Myocyte (in vitro differentiated cells): ENCODE measurements around the gene TMEM273. TPM values are rescaled to one million over a fixed set of nuclear protein-coding genes. Genes with fewer than 3 reads are reported as not detected.
A peak's percentile ranks its signal among the peaks of the same experiment; 100 is the strongest.

Experiments used
- DNase-seq: peaks from one replicate; pipeline ENCODE4 v3.0.0-alpha.2; 2012; ENCODE audit warnings: low read depth
- total RNA-seq: library from RNA; depleted of rRNA; stranded (reverse); fragments of >200 nt; gene quantifications from 2 replicates; pipeline ENCODE4 v1.2.3, GENCODE V29; 2014

The TMEM273 gene
- total RNA-seq, 1 donor from 2014 or later, result 0.32 TPM

DNA sequence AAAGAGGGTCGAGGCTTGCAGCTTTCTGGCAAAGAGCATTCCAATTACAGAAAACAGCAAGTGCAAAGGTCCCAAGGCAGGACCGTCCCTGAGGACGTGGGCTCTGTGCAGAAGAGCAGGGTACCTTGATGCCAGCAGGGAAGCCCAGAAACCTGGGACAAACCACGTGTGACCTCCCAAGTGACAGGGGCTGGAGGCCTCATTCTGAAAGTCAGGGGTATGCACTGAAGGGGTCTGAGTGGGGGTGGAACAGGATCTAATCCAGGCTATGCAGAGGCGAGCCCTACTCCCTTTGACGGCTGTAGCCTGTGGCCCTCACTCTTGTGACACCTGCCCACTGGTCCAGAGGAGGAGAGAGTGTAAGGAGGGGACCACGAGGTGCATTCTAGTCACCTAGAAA, 22.9 kb downstream of the TMEM273 start:
- DNase-seq, result no peak

DNA sequence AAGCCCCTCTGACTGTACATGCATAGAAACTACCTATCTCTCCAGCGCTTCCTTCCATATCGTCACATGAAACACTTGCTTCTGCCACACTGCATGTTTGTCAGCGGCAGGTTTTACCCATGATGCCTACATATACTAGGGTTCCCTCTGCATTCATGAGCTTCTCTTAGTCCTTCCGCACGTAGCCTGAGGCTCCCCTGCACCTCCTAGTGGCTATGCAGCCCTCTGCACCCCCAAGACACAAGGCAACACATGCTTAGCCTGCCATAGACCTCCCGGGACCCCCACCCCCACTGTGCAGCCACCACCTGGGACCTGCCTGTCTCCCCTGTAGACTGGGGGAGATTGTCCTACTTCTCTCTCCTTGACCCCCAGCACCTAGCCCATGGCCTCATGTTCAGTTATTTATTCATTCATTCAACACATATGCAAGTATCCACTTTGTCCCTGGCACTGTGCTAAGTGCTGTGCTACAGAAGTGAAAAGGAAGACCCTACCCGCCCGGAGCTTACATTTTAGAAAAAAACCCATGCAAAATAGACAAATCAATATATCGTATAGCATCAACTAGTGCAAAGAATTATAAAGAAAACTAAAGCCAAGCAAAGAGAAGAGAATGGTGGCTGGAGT, 23.5 kb downstream of the TMEM273 start:
- no peak for DNase-seq

DNA sequence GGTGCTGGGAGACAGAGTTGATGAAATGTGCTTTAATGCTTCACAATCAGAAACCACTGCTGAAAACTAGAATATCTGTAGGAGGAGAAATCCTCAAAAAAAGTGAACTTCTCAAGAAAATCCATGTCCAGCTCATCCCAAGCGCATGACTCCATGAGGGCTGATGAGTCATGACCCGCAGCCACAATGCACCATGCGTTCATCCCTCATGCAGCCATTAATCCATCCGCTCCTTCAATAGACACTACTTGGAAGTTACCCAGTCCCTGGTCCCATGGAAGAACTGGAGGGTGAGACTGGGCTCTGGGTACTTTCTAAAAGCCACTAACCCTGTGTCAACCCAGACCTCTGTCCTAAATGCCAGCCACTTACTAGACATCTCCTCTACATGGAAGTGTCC, 24.4 kb downstream of the TMEM273 start:
- peak; percentile 74 for DNase-seq

DNA sequence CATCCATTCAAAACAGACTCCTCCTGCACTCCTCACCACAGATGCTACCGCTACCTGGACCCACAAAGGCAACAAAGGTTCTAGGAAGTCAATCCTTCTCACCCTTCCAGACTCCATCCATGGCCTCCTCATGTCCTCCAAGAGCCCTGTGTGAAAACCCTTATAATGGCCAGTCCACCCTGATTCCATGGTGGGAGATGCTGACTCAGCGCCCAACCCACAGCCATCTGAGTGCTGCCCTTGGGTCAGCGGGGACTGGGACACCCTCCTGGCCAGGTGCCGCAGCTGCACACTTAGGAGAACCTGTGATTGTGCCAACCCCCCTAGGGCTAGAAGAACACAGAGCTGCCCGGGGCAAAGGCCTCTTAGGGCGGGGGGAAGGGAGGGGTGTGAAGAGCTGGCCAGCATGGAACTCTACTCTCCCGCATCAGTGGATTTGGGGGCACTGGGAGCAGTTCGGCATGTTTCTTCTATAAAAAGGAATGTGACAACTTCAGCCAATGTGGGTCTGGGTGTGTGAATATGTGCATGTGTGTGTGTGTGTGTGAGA, 25.4 kb downstream of the TMEM273 start:
- DNase-seq, result no peak

DNA sequence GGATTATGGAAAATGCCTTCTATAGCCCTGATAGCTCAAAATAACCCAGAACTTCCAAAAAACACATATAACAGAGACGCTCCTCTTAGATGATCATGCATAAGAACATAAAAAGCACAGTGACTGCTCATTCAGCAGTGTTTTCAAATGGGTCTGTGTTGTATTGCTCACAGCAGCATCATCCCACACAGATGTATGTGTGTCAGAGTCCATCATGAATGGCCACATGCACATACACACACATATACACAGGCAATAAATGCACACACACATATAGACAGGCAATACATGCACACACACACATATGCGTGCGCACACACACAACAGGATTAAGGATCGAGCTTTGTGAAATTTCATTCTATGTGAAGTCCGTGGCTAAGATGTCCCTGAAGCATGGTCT, 26.1 kb downstream of the TMEM273 start:
- DNase-seq, result no peak

DNA sequence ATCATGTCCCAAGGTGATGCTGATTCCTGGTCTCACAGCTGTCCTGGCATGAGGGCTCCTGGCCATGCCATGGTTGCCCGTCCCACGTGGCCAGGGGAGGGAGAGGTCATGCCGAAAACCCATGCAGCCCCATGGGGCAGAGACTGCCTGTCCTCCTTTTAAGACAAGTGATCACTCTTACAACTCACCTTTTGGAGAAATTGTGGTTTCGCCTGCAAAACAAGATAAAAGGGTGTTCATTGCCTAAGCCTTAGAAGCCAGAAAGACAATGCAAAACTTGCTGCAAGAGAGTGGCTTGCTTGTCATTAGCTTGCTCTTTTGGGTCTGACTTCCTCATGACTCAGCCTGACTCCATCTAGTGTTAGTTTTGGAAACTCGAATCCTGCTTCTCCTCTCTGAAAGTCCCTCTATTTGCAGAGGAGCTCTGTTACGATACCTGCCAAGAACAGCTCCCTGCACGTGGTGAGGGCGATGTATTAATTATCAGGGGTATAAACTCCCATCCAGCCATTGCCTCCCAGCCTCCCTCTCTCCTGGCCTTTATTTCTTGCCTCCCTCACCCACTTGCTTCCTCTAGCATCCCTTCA, 26.7 kb downstream of the TMEM273 start:
- DNase-seq, result peak; percentile 62

DNA sequence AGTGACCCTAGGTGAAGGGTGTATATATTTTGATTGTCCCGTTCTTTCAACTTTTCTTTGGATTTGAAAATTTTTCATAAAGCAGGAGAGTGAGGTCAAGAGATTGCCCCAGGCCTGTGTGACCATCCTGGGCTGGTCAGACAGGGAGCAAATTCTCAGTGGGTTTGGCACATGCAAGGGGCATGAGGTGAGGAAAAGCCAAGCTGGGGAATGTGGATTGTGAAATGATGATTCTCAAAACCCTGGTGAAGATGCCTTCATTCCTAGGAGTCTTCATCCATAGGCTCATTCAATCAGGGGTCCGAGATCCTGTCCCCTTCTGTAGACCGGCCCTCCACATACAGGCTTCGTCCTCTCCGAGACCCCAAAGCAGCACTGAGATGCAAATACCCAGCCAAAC, 27.4 kb downstream of the TMEM273 start:
- no peak for DNase-seq

DNA sequence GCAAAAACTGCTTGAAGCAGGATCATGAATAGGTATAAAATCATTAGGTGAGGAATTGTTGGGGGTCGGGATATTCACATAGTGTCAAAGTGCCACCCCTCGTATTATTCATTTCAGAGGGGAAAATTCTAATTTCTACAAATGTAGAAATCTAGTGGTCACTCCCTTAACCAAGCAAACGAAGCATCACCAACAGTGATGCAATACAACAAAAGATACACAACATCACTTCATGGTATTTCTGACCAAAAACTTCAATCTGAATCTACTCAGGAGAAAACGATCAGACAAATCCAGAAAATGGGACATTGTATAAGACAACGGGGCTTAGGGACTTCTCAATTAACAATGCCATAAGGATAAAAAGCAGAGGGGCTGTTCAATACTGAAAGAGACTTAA, 28.1 kb downstream of the TMEM273 start:
- DNase-seq, result no peak

DNA sequence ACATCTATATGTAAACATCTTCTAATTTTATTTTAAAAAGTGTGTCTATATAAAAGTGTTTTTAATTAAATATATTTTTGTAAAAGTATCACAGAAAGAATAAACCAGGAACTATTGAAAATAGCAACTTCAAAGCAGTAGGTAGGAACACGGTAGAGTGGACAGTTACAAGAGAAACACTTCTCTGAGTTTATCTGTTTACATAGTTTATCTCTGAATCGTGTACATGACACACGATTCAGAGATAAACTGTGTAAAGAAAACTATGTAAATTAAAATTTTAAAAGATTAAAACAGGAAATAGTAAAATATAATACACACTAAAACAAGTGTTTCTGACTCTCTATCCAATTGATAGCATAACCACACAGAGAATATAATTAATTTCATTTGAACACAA, 29.3 kb downstream of the TMEM273 start:
- no peak for DNase-seq

DNA sequence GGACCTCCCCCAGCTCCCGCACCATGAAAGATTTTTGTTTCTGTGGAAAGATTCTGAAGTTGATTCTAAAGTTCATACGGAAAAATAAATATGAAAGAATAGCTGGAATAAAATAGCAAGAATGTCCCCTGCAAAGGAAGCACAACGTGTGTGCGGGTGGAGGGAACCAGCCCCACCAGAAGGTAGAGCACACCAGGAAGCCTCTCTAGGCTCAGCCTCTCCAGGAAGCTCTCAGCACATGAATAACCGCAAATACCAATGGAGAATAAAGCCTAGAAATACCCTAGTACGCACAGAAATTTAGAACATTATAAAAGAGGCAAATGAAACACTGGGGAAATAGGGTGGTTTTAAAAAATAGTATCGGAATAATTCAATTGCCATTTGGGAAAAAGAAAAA, 29.8 kb downstream of the TMEM273 start:
- DNase-seq, result no peak

DNA sequence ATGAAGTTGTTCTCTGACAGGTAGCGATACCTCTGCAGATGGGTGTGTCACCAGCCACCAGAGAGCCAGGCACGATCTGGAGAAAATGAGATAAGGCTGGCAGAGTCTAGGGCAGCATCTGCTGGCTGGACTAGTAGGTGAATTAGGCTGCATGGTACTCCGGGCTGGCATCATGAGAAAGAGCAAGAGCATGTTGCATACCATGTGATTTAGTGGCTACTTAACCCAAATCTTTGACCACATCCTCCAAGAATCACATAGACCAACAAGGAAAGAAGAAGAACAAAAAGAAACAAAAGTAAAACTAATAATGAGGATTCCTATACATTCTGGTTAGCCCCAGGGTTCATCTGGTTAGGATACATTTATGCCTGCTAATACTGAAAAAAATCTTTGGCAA, 31.0 kb downstream of the TMEM273 start:
- DNase-seq, result no peak

DNA sequence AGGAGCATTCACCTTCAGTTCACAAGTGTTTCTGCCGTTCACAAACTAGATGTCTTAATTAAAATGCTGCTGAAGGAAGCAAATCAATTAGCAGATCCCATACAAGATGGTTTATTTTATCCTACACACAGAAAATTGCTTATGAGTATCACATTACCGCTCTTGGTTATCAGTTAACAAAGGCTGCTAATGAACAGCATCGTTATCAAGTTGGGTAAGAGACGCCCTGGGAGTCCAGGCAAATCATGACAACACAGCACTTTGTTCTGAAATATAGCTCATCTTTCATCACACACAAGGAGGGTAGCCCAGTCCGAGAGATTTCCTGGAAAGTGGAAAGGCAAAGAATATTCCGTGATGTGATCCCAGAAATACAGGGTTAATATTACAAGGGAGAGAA, 33.5 kb downstream of the TMEM273 start:
- no peak for DNase-seq

DNA sequence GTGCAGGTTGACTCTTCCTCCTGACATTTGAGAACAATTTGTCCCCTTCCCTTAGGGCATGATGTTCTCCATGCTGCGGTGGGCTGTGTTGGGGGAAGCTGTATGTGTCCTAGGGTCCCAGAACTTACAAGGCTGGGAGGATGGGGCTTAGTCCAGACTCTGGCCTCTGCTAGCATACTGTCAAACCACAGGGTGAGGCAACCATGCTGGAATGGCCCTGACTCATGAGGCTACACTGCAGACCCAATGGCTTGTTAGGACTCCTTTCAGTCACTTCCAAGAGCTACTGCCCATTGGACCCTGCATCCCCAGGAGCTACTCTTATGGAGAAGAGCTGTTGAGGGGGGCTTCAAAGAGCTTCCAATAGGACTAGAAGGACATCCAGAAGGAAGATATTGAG, 34.2 kb downstream of the TMEM273 start:
- peak; percentile 63 for DNase-seq

DNA sequence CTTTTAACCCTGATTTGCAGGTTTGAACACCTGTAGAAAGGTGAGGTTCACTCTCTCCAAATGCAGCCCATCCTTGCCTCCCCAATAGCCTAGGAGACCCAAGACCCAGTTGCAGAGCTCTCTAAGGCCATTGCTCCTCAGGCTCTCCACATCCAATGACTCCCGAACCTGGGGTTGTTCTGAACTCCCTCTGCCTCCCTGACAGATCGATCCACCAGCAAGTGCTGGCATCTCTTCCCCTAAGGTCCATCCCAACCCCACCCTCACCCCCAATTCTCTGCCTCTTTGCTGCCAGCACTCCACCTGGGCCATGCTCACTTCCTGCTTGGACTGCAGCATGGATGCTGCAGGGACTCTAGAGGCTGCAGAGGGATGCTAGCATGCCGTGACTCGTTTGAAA, 35.1 kb downstream of the TMEM273 start:
- no peak for DNase-seq

DNA sequence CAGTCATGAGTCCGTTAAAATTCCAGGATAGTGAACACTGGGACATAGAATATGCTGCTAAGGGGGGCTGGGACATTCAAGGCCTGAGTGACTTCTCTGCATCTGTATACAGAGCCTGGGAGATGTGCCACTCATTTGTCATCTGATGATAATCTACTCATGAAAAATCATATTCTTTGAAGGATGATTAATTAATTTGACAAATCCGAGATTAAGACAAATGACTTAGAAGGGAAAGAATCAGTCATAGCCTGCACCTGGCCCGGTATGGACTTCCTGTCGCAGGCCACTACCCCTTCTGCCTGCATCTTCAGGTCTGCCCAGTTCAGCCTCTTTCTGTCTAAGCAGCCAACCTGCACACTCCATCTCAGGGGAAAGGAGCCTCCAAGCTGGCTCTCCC, 35.5 kb downstream of the TMEM273 start:
- no peak for DNase-seq

DNA sequence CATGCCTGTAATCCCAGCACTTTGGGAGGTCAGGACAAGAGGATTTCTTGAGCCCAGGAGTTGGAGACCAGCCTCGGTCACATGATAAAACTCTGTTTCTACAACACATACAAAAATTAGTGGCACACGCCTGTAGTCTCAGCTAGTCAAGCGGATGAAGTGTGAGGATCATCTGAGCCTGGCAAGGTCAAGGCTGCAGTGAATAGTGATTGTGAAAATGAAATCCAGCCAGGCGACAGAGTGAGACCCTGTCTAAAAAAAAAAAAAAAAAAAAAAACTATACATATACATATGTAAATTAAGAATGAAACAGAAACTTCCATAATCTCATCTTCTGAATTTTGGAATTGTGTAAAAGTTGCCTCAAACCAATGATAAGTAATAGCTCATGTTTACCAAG, 36.2 kb downstream of the TMEM273 start:
- no peak for DNase-seq

DNA sequence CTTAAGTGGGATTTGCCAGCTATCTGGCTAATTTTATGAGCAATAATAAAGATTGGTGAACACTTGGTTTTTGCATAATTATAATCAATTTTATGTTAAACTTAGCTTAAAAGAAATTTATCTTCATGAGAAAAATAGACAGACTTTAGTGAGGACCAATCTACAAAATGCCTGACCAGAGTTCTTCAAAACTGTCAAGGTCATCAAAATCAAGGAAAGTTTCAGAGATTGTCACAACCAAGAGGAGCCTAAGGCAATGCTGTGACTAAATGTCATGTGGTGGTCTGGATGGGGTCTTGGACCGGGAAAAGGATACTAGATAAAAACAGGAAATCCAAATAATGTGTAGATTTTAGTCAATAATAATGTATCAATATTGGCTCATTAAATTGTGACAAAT, 36.7 kb downstream of the TMEM273 start:
- DNase-seq, result no peak

DNA sequence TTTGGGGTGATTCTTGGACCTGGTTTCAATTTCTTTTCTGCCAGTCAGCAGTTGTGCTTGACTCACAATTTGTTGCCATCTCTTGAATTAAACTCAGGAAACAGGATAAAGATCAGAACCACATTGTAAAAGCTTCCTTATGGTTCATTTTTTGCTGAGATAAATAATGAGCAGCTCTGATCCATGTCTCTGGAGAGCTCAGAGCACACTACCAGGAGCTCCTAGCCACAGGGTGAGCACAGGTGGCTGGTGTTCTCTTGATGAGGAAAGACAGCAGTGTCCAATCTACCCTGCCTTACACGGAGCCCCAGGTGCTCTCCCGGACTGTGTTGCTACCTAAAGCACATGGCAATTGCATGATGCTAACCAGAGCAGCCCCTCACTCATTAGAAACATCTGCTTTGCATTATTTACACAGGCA, 37.2 kb downstream of the TMEM273 start:
- no peak for DNase-seq

DNA sequence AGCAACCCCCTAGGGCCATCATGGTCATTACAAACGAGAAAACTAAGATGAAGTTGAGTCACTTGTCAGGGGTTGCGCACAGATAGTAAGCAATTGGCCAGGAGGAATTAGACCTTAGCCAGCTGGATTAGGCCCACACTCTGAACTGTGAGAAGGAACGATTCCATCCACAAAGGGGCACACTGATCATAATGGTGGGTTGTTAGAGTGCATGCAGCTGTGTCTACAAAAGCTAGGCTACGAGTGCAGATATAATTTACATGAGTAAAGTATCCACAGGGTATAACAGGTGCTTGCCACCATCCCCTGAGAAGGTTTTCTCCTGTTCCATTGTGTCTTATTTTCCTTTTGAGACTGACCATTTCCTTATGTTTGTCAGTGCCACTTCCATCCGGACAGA, 37.8 kb downstream of the TMEM273 start:
- no peak for DNase-seq

DNA sequence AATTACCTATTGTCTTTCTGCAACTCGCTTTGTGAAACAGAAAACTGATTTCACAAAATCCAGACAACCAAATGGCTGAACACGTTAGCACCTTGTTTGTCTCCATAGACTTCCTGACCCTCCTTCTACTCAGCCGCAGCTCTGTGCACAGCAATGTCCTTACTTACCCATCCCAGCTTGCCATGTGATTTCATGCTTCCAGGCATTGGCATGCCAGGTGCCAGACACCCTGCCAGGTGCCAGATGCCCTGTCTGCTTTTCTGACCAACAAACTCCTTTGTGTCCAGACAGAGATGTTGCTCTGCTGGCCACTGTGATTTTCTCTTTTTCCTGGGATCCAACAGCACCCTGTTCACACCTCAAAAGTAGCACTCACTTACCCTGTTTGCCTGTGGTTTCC, 38.3 kb downstream of the TMEM273 start:
- no peak for DNase-seq

DNA sequence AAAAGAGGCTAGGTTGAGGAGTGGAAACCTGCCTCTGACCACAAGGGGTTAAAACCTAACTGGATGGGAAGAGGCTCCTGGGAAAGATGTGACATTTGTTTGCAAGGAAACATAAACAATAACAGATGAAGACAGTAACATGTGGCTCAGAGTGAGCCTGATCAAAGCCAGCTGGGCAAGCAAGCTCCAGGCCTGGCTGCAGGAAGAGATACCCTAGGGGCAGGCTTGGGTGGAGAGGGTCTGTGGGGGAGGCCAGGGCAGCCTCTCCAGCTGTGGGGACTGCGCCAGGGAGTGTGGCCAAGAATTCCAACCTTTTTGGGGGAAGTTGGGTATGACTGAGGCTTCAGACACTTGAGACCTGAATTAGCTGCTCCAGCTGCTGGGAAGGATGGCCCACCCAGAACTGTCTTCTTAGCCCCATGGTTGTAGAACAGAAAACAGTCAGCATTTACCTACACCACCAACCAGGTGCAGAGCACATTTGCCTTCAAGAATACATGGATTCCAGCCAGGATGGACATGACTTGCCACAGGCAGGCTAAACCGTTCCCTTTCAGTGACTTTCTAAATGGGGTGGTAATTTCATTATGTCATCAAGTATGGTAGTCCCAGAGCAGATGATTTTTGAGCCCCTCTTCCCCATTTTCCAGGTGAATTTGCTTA, 44.0 kb downstream of the TMEM273 start:
- DNase-seq, result no peak

DNA sequence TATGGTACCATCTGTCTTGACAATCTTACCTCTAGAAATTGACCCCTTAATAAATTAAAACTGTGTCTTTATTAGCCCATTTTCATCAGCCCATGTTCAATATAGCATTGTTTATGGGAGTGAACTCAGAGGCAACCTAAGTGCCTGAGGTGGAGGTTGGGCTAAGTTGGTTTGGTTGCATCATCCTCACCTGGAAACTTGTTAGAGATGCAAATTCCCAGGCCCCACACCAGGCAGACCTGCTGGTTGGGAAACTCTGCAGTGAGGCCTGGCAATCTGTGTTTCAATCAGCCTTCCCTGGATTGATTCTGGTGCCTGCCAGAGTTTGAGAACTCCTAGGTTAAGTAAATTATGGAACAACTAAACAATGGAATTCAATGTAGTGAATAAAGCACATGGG, 44.9 kb downstream of the TMEM273 start:
- no peak for DNase-seq
